ENCODE measurements around the gene MCOLN1. TPM values are rescaled to one million over a fixed set of nuclear protein-coding genes. Genes with fewer than 3 reads are reported as not detected.

The MCOLN1 gene
- total RNA-seq (10 to 100 TPM; 13.0 to 16.7 (median 15.3) TPM), total RNA-seq (3.7 to 15.0 (median 7.5) reads per million in 29 experiments)
- total RNA-seq (2013): 4.4 TPM

DNA sequence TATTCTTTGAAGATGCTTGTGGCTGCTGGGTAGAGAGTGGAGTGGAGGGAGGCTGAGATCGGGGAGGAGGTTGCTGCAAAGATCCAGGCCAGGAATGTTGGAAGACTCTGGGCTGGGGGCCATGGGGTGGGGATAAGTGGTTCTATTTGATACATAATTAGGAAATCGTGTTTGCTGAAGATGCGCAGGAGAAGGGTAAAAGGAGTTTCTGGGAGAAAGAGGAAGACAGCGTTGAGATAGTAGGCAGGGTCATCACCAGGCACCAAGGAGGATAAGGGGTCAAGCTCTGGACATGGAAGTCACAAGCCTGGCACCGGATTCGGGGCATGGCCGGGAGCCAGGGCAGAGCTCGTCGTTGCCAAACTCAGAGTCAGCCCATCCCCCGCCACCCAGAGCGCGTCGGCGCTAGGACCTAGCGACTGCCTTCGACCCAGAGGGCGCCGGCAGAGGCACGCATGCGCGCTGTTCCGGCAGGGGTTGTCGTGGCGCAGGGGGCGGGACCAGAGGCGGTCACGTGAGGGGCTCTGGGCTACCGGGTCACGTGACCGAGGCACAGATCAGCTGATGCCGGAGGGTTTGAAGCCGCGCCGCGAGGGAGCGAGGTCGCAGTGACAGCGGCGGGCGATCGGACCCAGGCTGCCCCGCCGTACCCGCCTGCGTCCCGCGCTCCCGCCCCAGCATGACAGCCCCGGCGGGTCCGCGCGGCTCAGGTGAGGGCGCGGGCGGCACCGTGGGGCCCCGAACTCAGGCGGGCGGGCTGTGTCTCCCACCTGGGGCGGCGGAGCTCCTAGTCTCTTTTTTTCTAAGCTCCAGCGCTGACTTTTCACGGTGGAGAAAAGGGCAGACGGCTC is at the start of gene MCOLN1:
MCOLN1 (plus strand) TSS at position 553 of the 851 bp plus-strand sequence; CDS start at position 680, 127 bp downstream.
- Histone ChIP-seq H3K36me3 (ENCODE audit: control insufficient read depth in 2 of 2, extremely low read depth in 1 of 2, insufficient read depth in 1 of 2, low read length in 1 of 2) (peaks cover 7% of the 10 kb centered on the region in 2 donors), H3K9me3 (no peaks in the 10 kb centered on the region), H3K4me3 (ENCODE audit: control insufficient read depth in 1 of 2, extremely low read depth in 1 of 2, low read length in 1 of 2) (peak within 1 kb of the TSS; percentile 65 to 85), H3K4me1 (ENCODE audit: control insufficient read depth in 1 of 2, extremely low read depth in 1 of 2, insufficient read depth in 2 of 2, low read length in 2 of 2) (peaks cover 8 to 21% of the 10 kb centered on the region in 2 experiments), H3K27me3 (replicated peaks in 1 of 2; ENCODE audit: control insufficient read depth in 2 of 2, extremely low read depth in 1 of 2, insufficient read depth in 2 of 2, low read length in 1 of 2) (peaks cover 0 to 12% of the 10 kb centered on the region in 2 experiments), H3K27ac (ENCODE audit: low read length) (no peak within 1 kb of the TSS)
- no peaks in the 10 kb centered on the region for H3K9me3 Mint-ChIP-seq
- ATAC-seq (replicated peaks in 1 of 4) (peak; percentile 89 to 92 (median 90)), DNase-seq (peak; percentile 97 to 100 (median 99))
- H3K4me3 Mint-ChIP-seq: peak within 1 kb of the TSS; percentile 78 to 88 (median 88)
- CTCF ChIA-PET: interaction anchor here (0.5 to 1.4 kb wide), 9 partner anchors 12 to 1219 kb away, joined by 3 to 8 read pairs (median 4); partner anchors contain the start of genes PET100 (in 1 of the 2), PNPLA6 (in 1 of the 2), SNAPC2 (in 1 of the 2) and XAB2 (in 1 of the 2)
- peaks cover 5% of the 10 kb centered on the region for H3K36me3 Mint-ChIP-seq
- peaks cover 9 to 17% (median 16%) of the 10 kb centered on the region in 3 donors for H3K4me1 Mint-ChIP-seq
- peak within 1 kb of the TSS; percentile 80 to 85 for H3K27ac Mint-ChIP-seq
- POLR2A ChIA-PET: interaction anchor here in 1 of 2 donors (0.5 kb wide), 1 partner anchor 35 kb away, joined by 3 read pairs; no protein-coding TSS in a partner anchor
- peaks cover 0 to 10% of the 10 kb centered on the region in 2 donors for H3K27me3 Mint-ChIP-seq
- 3% methylated on average over 65 of the region's 65 CpGs for WGBS (ENCODE audit: insufficient coverage)

DNA sequence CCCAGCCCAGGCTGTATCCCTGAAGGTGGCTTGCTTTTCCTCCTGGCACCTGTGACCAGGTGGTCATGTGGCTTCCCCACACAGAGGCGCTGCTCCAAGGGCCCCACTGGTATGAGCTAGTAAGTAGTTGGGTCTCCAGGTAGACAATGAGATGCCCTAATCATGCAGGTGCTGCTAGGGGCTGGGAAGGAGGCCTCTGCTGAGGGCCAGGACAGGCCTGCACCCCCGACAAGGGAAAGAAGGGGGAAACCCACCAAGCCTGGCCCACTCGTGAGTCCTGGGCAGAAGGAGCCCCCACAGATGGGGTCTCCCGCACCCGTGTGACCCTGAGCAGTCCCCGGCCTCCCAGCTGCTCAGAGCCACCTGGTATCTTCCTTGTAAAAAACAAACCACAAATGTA is 46.8 kb upstream of the MCOLN1 start:
- H3K4me1 Mint-ChIP-seq: peaks cover 0 to 4% (median 2%) of the 10 kb centered on the region in 3 donors
- H3K27ac Mint-ChIP-seq: peak overlapping the region in 1 of 2 donors; percentile 52
- no peaks in the 10 kb centered on the region for H3K27me3 Mint-ChIP-seq

GRCh38 chr19:7476241-7476640 is 46.2 kb upstream of the MCOLN1 start:
- ATAC-seq (replicated peaks in 1 of 4): peak in 3 of 4 experiments; percentile 9 to 17 (median 13)
- H3K36me3 ChIP-seq (ENCODE audit: control insufficient read depth in 2 of 2, extremely low read depth in 1 of 2, insufficient read depth in 1 of 2, low read length in 1 of 2): peaks cover 10 to 19% of the 10 kb centered on the region in 2 donors
- no peaks in the 10 kb centered on the region for H3K9me3 ChIP-seq
- POLR2A ChIA-PET: no interaction called here
- H3K4me1 ChIP-seq (ENCODE audit: control insufficient read depth in 1 of 2, extremely low read depth in 1 of 2, insufficient read depth in 2 of 2, low read length in 2 of 2): no peaks in the 10 kb centered on the region
- no peaks in the 10 kb centered on the region for H3K27me3 Mint-ChIP-seq
- no peaks in the 10 kb centered on the region for H3K27me3 ChIP-seq (replicated peaks in 1 of 2; ENCODE audit: control insufficient read depth in 2 of 2, extremely low read depth in 1 of 2, insufficient read depth in 2 of 2, low read length in 1 of 2)
- H3K4me3 ChIP-seq (ENCODE audit: control insufficient read depth in 1 of 2, extremely low read depth in 1 of 2, low read length in 1 of 2): no peak overlapping the region
- H3K27ac ChIP-seq (ENCODE audit: low read length): no peak overlapping the region
- H3K36me3 Mint-ChIP-seq: peaks cover 6% of the 10 kb centered on the region
- no peak overlapping the region for H3K4me3 Mint-ChIP-seq
- DNase-seq: no peak
- H3K9me3 Mint-ChIP-seq: no peaks in the 10 kb centered on the region
- WGBS (ENCODE audit: insufficient coverage): 96% methylated on average over 7 of the region's 7 CpGs
- H3K27ac Mint-ChIP-seq: no peak overlapping the region
- CTCF ChIA-PET: no interaction called here
- peaks cover 0 to 4% (median 2%) of the 10 kb centered on the region in 3 donors for H3K4me1 Mint-ChIP-seq

More for the DNA sequence above, 46.8 kb upstream of the MCOLN1 start:
- Mint-ChIP-seq H3K4me3 (no peak overlapping the region), H3K9me3 (no peaks in the 10 kb centered on the region), H3K36me3 (peaks cover 6% of the 10 kb centered on the region)
- no peak overlapping the region for H3K4me3 ChIP-seq (ENCODE audit: control insufficient read depth in 1 of 2, extremely low read depth in 1 of 2, low read length in 1 of 2)
- peak in 1 of 4 experiments; percentile 10 for ATAC-seq (replicated peaks in 1 of 4)
- no peaks in the 10 kb centered on the region for H3K27me3 ChIP-seq (replicated peaks in 1 of 2; ENCODE audit: control insufficient read depth in 2 of 2, extremely low read depth in 1 of 2, insufficient read depth in 2 of 2, low read length in 1 of 2)
- H3K4me1 ChIP-seq (ENCODE audit: control insufficient read depth in 1 of 2, extremely low read depth in 1 of 2, insufficient read depth in 2 of 2, low read length in 2 of 2): no peaks in the 10 kb centered on the region
- CTCF ChIA-PET: no interaction called here
- 86% methylated on average over 5 of the region's 6 CpGs for WGBS (ENCODE audit: insufficient coverage)
- POLR2A ChIA-PET: no interaction called here
- H3K36me3 ChIP-seq (ENCODE audit: control insufficient read depth in 2 of 2, extremely low read depth in 1 of 2, insufficient read depth in 1 of 2, low read length in 1 of 2): peaks cover 15 to 24% of the 10 kb centered on the region in 2 donors
- no peaks in the 10 kb centered on the region for H3K9me3 ChIP-seq
- DNase-seq: no peak
- H3K27ac ChIP-seq (ENCODE audit: low read length): no peak overlapping the region

DNA sequence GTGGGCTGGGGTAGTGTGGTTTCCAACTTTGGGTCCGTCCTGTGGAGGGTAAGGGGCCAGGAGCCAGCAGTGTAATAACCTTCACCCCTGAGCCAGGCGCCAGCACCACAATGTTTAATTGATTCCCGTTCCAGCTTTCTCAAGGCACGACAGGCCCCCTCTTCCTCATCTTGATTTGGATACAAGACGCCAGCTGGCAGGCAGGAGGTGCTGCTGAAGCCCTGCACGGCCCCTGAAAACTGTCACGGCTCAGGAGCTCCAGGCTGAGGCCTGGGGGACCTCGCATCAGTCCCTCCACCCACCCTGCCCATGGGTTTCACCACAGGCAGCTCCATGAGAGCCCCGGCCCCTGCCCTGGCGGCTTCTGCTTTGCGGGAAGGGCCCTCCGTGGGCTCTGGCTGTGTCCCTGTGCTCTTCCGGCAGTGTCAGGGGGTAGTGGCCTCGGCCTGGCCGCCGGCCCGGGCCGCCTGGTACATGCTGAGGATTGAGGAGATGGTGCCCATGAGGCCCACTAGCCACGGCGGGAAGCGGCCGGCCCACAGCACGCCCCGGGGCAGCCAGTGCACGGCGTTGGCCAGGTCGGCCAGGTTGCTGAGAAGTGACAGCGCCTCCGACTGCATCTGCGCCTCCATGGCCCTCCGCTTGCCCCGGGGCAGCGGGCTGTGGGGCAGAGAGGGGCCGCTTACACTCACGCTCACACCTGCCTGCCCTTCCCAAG is 45.5 kb upstream of the MCOLN1 start:
- Histone ChIP-seq H3K36me3 (ENCODE audit: control insufficient read depth in 2 of 2, extremely low read depth in 1 of 2, insufficient read depth in 1 of 2, low read length in 1 of 2) (peaks cover 7 to 12% of the 10 kb centered on the region in 2 donors), H3K9me3 (no peaks in the 10 kb centered on the region), H3K27ac (ENCODE audit: low read length) (no peak overlapping the region), H3K4me1 (ENCODE audit: control insufficient read depth in 1 of 2, extremely low read depth in 1 of 2, insufficient read depth in 2 of 2, low read length in 2 of 2) (no peaks in the 10 kb centered on the region), H3K27me3 (replicated peaks in 1 of 2; ENCODE audit: control insufficient read depth in 2 of 2, extremely low read depth in 1 of 2, insufficient read depth in 2 of 2, low read length in 1 of 2) (no peaks in the 10 kb centered on the region), H3K4me3 (ENCODE audit: control insufficient read depth in 1 of 2, extremely low read depth in 1 of 2, low read length in 1 of 2) (no peak overlapping the region)
- Mint-ChIP-seq H3K36me3 (peaks cover 3% of the 10 kb centered on the region), H3K9me3 (no peaks in the 10 kb centered on the region), H3K4me3 (no peak overlapping the region), H3K4me1 (peaks cover 0 to 4% (median 2%) of the 10 kb centered on the region in 3 donors), H3K27me3 (no peaks in the 10 kb centered on the region), H3K27ac (no peak overlapping the region)
- ChIA-PET POLR2A (no interaction called here), CTCF (no interaction called here)
- 95% methylated on average over 23 of the region's 35 CpGs for WGBS (ENCODE audit: insufficient coverage)
- DNase-seq (no peak), ATAC-seq (replicated peaks in 1 of 4) (peak in 2 of 4 experiments; percentile 13 to 19)

- ChIA-PET POLR2A (no interaction called here), CTCF (no interaction called here)
- H3K4me1 ChIP-seq (ENCODE audit: control insufficient read depth in 1 of 2, extremely low read depth in 1 of 2, insufficient read depth in 2 of 2, low read length in 2 of 2): peaks cover 0 to 2% of the 10 kb centered on the region in 2 experiments
- DNase-seq (no peak), ATAC-seq (replicated peaks in 1 of 4) (no peak)
- H3K9me3 ChIP-seq: no peaks in the 10 kb centered on the region
- Mint-ChIP-seq H3K4me3 (no peak overlapping the region), H3K27ac (no peak overlapping the region), H3K9me3 (no peaks in the 10 kb centered on the region), H3K27me3 (no peaks in the 10 kb centered on the region), H3K4me1 (peaks cover 0 to 4% (median 2%) of the 10 kb centered on the region in 3 donors), H3K36me3 (peaks cover 3% of the 10 kb centered on the region)
- 95% methylated on average over 8 of the region's 10 CpGs for WGBS (ENCODE audit: insufficient coverage)
- H3K27ac ChIP-seq (ENCODE audit: low read length): no peak overlapping the region
- H3K27me3 ChIP-seq (replicated peaks in 1 of 2; ENCODE audit: control insufficient read depth in 2 of 2, extremely low read depth in 1 of 2, insufficient read depth in 2 of 2, low read length in 1 of 2): peaks cover 0 to 4% of the 10 kb centered on the region in 2 experiments
- peaks cover 2 to 4% of the 10 kb centered on the region in 2 donors for H3K36me3 ChIP-seq (ENCODE audit: control insufficient read depth in 2 of 2, extremely low read depth in 1 of 2, insufficient read depth in 1 of 2, low read length in 1 of 2)
- no peak overlapping the region for H3K4me3 ChIP-seq (ENCODE audit: control insufficient read depth in 1 of 2, extremely low read depth in 1 of 2, low read length in 1 of 2)
Observed at GRCh38 chr19:7477758-7478157, 44.7 kb upstream of the MCOLN1 start.

GRCh38 chr19:7478173-7478842 is 44.1 kb upstream of the MCOLN1 start:
- POLR2A ChIA-PET: no interaction called here
- peaks cover under 1 to 6% of the 10 kb centered on the region in 2 experiments for H3K4me1 ChIP-seq (ENCODE audit: control insufficient read depth in 1 of 2, extremely low read depth in 1 of 2, insufficient read depth in 2 of 2, low read length in 2 of 2)
- no peak overlapping the region for H3K4me3 Mint-ChIP-seq

More at GRCh38 chr19:7478173-7478842, 44.1 kb upstream of the MCOLN1 start:
- H3K36me3 ChIP-seq (ENCODE audit: control insufficient read depth in 2 of 2, extremely low read depth in 1 of 2, insufficient read depth in 1 of 2, low read length in 1 of 2): no peaks in the 10 kb centered on the region
- no peaks in the 10 kb centered on the region for H3K9me3 ChIP-seq
- DNase-seq (no peak), ATAC-seq (replicated peaks in 1 of 4) (peak in 3 of 4 experiments; percentile 7 to 12 (median 8))
- CTCF ChIA-PET: no interaction called here
- Mint-ChIP-seq H3K9me3 (no peaks in the 10 kb centered on the region), H3K4me1 (peaks cover 4 to 6% (median 5%) of the 10 kb centered on the region in 3 donors), H3K27ac (no peak overlapping the region), H3K27me3 (no peaks in the 10 kb centered on the region), H3K36me3 (no peaks in the 10 kb centered on the region)
- no peak overlapping the region for H3K4me3 ChIP-seq (ENCODE audit: control insufficient read depth in 1 of 2, extremely low read depth in 1 of 2, low read length in 1 of 2)
- peaks cover 0 to 7% of the 10 kb centered on the region in 2 experiments for H3K27me3 ChIP-seq (replicated peaks in 1 of 2; ENCODE audit: control insufficient read depth in 2 of 2, extremely low read depth in 1 of 2, insufficient read depth in 2 of 2, low read length in 1 of 2)
- H3K27ac ChIP-seq (ENCODE audit: low read length): no peak overlapping the region
- WGBS (ENCODE audit: insufficient coverage): 88% methylated on average over 19 of the region's 26 CpGs
